SK-N-MC (cell line): Measurements from ENCODE around the gene DNAH1.

Experiments
- DNase-seq: peaks from one replicate; pipeline ENCODE4 v3.0.0-alpha.2; 2011; ENCODE audit warnings: low read depth, low spot score
- H3K27ac ChIP-seq: fragments of 200-600 bp; sonication (generic); 2 replicates; pipeline ENCODE4 v1.5.1; 2016; ENCODE audit warnings: mixed run types
- H3K36me3 ChIP-seq: fragments of 200-600 bp; sonication (generic); 2 replicates; pipeline ENCODE4 v1.6.1; 2017; ENCODE audit warnings: antibody characterized with exemption, low read length, mixed read lengths; ENCODE audit not compliant: insufficient read depth
- H3K4me3 ChIP-seq: fragments of 200-600 bp; sonication (generic); 2 replicates; pipeline ENCODE4 v1.5.1; 2016
- H3K9ac ChIP-seq: fragments of 200-600 bp; sonication (generic); 2 replicates; pipeline ENCODE4 v1.8.0; 2017; ENCODE audit warnings: mixed run types, mixed read lengths; ENCODE audit not compliant: insufficient read length
- H3K9me3 ChIP-seq: fragments of 200-600 bp; sonication (generic); 2 replicates; pipeline ENCODE4 v1.6.1; 2017; ENCODE audit warnings: low read depth, mild to moderate bottlenecking, antibody characterized with exemption, low read length, moderate library complexity, mixed read lengths
- EZH2 ChIP-seq: fragments of 200-600 bp; sonication (generic); IDR thresholded peaks from one replicate; pipeline ENCODE4 v1.6.1; 2017; ENCODE audit warnings: antibody characterized with exemption
- FOXP2 ChIP-seq: optimal IDR thresholded peaks from 2 replicates; pipeline ENCODE3; 2011; ENCODE audit warnings: mild to moderate bottlenecking, moderate library complexity; ENCODE audit not compliant: insufficient read depth; ENCODE audit errors: extremely low read length, control extremely low read depth
- POLR2AphosphoS5 ChIP-seq: IDR thresholded peaks from 2 replicates; pipeline ENCODE4 v1.6.1; 2012; ENCODE audit warnings: mild to moderate bottlenecking, low read depth, low read length, borderline replicate concordance

DNAH1 gene

GRCh38 chr3:52351762-52352368 is 35.7 kb downstream of the DNAH1 start:
- no peak for DNase-seq
- H3K9me3 ChIP-seq, result no peaks in the 10 kb centered on the region

GRCh38 chr3:52352566-52352965 is 36.4 kb downstream of the DNAH1 start:
- Histone ChIP-seq H3K4me3 (no peak overlapping the region), H3K36me3 (no peaks in the 10 kb centered on the region), H3K9ac (no peak overlapping the region), H3K27ac (no peak overlapping the region), H3K9me3 (no peaks in the 10 kb centered on the region)
- DNase-seq, result no peak
- TF ChIP-seq EZH2, result no peak

More at GRCh38 chr3:52351762-52352368, 35.7 kb downstream of the DNAH1 start:
- H3K9ac ChIP-seq, result no peak overlapping the region
- no peak for TF ChIP-seq EZH2
- TF ChIP-seq FOXP2, result no peak
- no peak for TF ChIP-seq POLR2AphosphoS5
- no peaks in the 10 kb centered on the region for H3K36me3 ChIP-seq
- H3K4me3 ChIP-seq, result no peak overlapping the region
- H3K27ac ChIP-seq, result no peak overlapping the region

- DNase-seq, result no peak
- no peak for TF ChIP-seq EZH2
- no peak for TF ChIP-seq FOXP2
- no peak for TF ChIP-seq POLR2AphosphoS5
- no peaks in the 10 kb centered on the region for H3K9me3 ChIP-seq
- no peaks in the 10 kb centered on the region for H3K36me3 ChIP-seq
- no peak overlapping the region for H3K27ac ChIP-seq
- no peak overlapping the region for H3K9ac ChIP-seq
- H3K4me3 ChIP-seq, result no peak overlapping the region
Measured at GRCh38 chr3:52353291-52353855, 37.3 kb downstream of the DNAH1 start.

- no peak overlapping the region for H3K9ac ChIP-seq
- no peak overlapping the region for H3K4me3 ChIP-seq
- TF ChIP-seq POLR2AphosphoS5 (no peak), EZH2 (no peak)
- no peaks in the 10 kb centered on the region for H3K9me3 ChIP-seq
- DNase-seq, result no peak
- H3K36me3 ChIP-seq, result no peaks in the 10 kb centered on the region
- no peak overlapping the region for H3K27ac ChIP-seq
Measured at GRCh38 chr3:52354676-52355075, 38.6 kb downstream of the DNAH1 start.

- H3K9me3 ChIP-seq, result no peaks in the 10 kb centered on the region
- no peak overlapping the region for H3K27ac ChIP-seq
- DNase-seq, result no peak
- TF ChIP-seq FOXP2 (no peak), POLR2AphosphoS5 (no peak), EZH2 (no peak)
- no peaks in the 10 kb centered on the region for H3K36me3 ChIP-seq
- no peak overlapping the region for H3K9ac ChIP-seq
- H3K4me3 ChIP-seq, result no peak overlapping the region
Measured at GRCh38 chr3:52355526-52355925, 39.4 kb downstream of the DNAH1 start.

- no peaks in the 10 kb centered on the region for H3K36me3 ChIP-seq
- DNase-seq, result no peak
- no peak overlapping the region for H3K9ac ChIP-seq
- no peak overlapping the region for H3K27ac ChIP-seq
- H3K4me3 ChIP-seq, result no peak overlapping the region
- H3K9me3 ChIP-seq, result no peaks in the 10 kb centered on the region
- no peak for TF ChIP-seq POLR2AphosphoS5
- no peak for TF ChIP-seq FOXP2
Measured at GRCh38 chr3:52356126-52356525, 40.0 kb downstream of the DNAH1 start.

GRCh38 chr3:52357151-52358080 is 41.3 kb downstream of the DNAH1 start:
- DNase-seq, result no peak

GRCh38 chr3:52358362-52358940 is 42.3 kb downstream of the DNAH1 start:
- no peak for TF ChIP-seq EZH2
- H3K9me3 ChIP-seq, result no peaks in the 10 kb centered on the region
- no peak overlapping the region for H3K4me3 ChIP-seq
- no peak overlapping the region for H3K9ac ChIP-seq
- H3K36me3 ChIP-seq, result no peaks in the 10 kb centered on the region
- DNase-seq, result no peak
- no peak overlapping the region for H3K27ac ChIP-seq

More at GRCh38 chr3:52357151-52358080, 41.3 kb downstream of the DNAH1 start:
- TF ChIP-seq FOXP2 (no peak), POLR2AphosphoS5 (no peak), EZH2 (no peak)
- Histone ChIP-seq H3K9ac (no peak overlapping the region), H3K4me3 (no peak overlapping the region), H3K27ac (no peak overlapping the region), H3K9me3 (no peaks in the 10 kb centered on the region), H3K36me3 (no peaks in the 10 kb centered on the region)

- no peak for DNase-seq
- Histone ChIP-seq H3K4me3 (no peak overlapping the region), H3K9ac (no peak overlapping the region), H3K27ac (no peak overlapping the region), H3K9me3 (no peaks in the 10 kb centered on the region), H3K36me3 (no peaks in the 10 kb centered on the region)
- TF ChIP-seq FOXP2 (no peak), POLR2AphosphoS5 (no peak)
Measured at GRCh38 chr3:52359116-52359855, 43.2 kb downstream of the DNAH1 start.
